HEK293T (cell line): ENCODE measurements around the gene TNNC2.

ENCODE experiments used
- ARNT ChIP-seq: fragments of 450-650 bp; IDR thresholded peaks from 2 replicates; pipeline ENCODE4 v1.6.1; 2017; ENCODE audit warnings: mild to moderate bottlenecking
- BHLHE40 ChIP-seq: fragments of 450-650 bp; IDR thresholded peaks from 2 replicates; pipeline ENCODE4 v1.6.1; 2016; ENCODE audit warnings: mild to moderate bottlenecking, moderate library complexity, borderline replicate concordance
- ELF4 ChIP-seq: fragments of 450-650 bp; IDR thresholded peaks from 2 replicates; pipeline ENCODE4 v1.6.1; 2017; ENCODE audit warnings: antibody characterized with exemption
- FOXK2 ChIP-seq: fragments of 450-650 bp; IDR thresholded peaks from 2 replicates; pipeline ENCODE4 v1.6.1; 2016; ENCODE audit warnings: mild to moderate bottlenecking
- FOXM1 ChIP-seq: fragments of 450-650 bp; IDR thresholded peaks from 2 replicates; pipeline ENCODE4 v1.6.1; 2017; ENCODE audit warnings: mild to moderate bottlenecking, borderline replicate concordance
- SP1 ChIP-seq: fragments of 450-650 bp; IDR thresholded peaks from 2 replicates; pipeline ENCODE4 v1.6.1; 2017
- ZNF384 ChIP-seq: fragments of 450-650 bp; IDR thresholded peaks from 2 replicates; pipeline ENCODE4 v1.6.1; 2016
- TF ChIP-seq, protein P1 (sequence below): fragments of 450-650 bp; IDR thresholded peaks from 2 replicates; pipeline ENCODE4 v1.6.1; 2016

DNA sequence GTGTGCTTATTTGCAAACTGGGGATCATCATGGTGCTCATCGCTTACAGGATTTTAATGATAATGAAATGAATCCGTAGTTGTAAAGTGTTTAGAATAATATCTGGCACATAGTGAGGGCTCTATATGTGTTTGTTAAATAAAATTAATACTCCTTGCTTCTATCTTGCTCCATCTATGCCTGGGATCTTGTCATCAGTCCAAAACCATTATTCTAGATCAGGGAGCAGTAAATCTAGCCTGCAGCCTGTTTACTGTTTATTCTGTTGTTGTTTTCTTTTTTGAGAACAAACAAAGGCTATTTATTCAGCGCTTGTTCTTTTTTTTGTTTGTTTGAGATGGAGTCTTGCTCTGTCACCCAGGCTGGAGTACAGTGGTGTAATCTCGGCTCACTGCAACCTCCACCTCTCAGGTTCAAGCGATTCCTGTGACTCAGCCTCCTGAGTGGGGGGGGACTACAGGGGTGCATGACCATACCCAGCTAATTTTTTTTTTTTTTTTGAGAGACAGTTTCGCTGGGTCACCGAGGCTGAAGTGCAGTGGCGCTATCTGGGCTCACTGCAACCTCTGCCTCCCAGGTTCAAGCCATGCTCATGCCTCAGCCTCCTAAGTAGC lies 22.0 kb upstream of the TNNC2 start:
- TF ChIP-seq BHLHE40: no peak
- no peak for TF ChIP-seq ARNT
- no peak for TF ChIP-seq ZNF384
- TF ChIP-seq FOXK2: no peak
- TF ChIP-seq FOXM1: no peak
- TF ChIP-seq, protein P1, sequence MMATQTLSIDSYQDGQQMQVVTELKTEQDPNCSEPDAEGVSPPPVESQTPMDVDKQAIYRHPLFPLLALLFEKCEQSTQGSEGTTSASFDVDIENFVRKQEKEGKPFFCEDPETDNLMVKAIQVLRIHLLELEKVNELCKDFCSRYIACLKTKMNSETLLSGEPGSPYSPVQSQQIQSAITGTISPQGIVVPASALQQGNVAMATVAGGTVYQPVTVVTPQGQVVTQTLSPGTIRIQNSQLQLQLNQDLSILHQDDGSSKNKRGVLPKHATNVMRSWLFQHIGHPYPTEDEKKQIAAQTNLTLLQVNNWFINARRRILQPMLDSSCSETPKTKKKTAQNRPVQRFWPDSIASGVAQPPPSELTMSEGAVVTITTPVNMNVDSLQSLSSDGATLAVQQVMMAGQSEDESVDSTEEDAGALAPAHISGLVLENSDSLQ: no peak
- TF ChIP-seq SP1: no peak
- TF ChIP-seq ELF4: no peak
